Breast epithelium (tissue), 4 donors: ENCODE measurements around the gene SPATA17. TPM values are rescaled to one million over a fixed set of nuclear protein-coding genes. Genes with fewer than 3 reads are reported as not detected.

ENCODE experiments used
- DNase-seq, 2 donors: peaks; one replicate each; pipeline ENCODE4 v3.0.0-alpha.2; 2019; ENCODE audit warnings: low spot score in 2 of 2
- H3K27ac ChIP-seq, 2 donors: fragments of 200-600 bp; sonication (generic) in 1 of 2; one replicate each; pipeline ENCODE4 v1.5.1; 2016 to 2019; ENCODE audit warnings: mild to moderate bottlenecking in 1 of 2
- H3K27me3 ChIP-seq, 2 donors: fragments of 200-600 bp; sonication (generic) in 1 of 2; one replicate each; pipeline versions ENCODE4 v1.5.1 to v1.6.0; 2017 to 2019; ENCODE audit warnings: control low read depth in 1 of 2, mild to moderate bottlenecking in 1 of 2
- H3K36me3 ChIP-seq: fragments of 200-600 bp; one replicate; pipeline ENCODE4 v1.5.1; 2019
- H3K4me1 ChIP-seq, 2 donors: fragments of 200-600 bp; sonication (generic); one replicate each; pipeline ENCODE4 v1.5.1; 2016 to 2019; ENCODE audit warnings: control low read depth in 1 of 2
- H3K4me3 ChIP-seq, 3 donors: fragments of 200-600 bp; sonication (generic); 1 replicate in 2 of 3; 2 replicates in 1 of 3; pipeline ENCODE4 v1.5.1; 2016 to 2019; ENCODE audit warnings: mild to moderate bottlenecking in 3 of 3, moderate library complexity in 2 of 3
- H3K9me3 ChIP-seq, 2 donors: fragments of 200-600 bp; sonication (generic) in 1 of 2; one replicate each; pipeline ENCODE4 v1.5.1; 2016 to 2019; ENCODE audit warnings: control low read depth in 1 of 2
- POLR2A ChIP-seq: fragments of 450-650 bp; IDR thresholded peaks from one replicate; pipeline ENCODE4 v1.6.1; 2016; ENCODE audit warnings: antibody characterized with exemption, mild to moderate bottlenecking, moderate library complexity
- POLR2AphosphoS5 ChIP-seq, 3 donors: sonication (generic); formaldehyde crosslinking; IDR thresholded peaks; one replicate each; pipeline ENCODE4 v1.6.1; 2017; ENCODE audit warnings: antibody characterized with exemption in 3 of 3
- intact Hi-C: fragments of 100-400 bp; cut with DNase I; formaldehyde crosslinking; loops from one replicate; pipeline ENCODE4 v1.15.1; 2023; ENCODE audit warnings: low total_unique reads
- total RNA-seq, 3 donors: library from RNA; depleted of rRNA; stranded (reverse); fragments of >200 nt; gene quantifications; one replicate each; pipeline ENCODE4 v1.1.0, GENCODE V29; 2016
- TF ChIP-seq, protein P1 (sequence below), 3 donors: fragments of 450-650 bp; IDR thresholded peaks; one replicate each; pipeline ENCODE4 v1.5.1; 2016 to 2017; ENCODE audit warnings: antibody characterized with exemption in 3 of 3, mild to moderate bottlenecking in 3 of 3, moderate library complexity in 3 of 3

SPATA17 gene
- total RNA-seq, 3 donors from 2014 or later, result 0.48 to 1.3 (median 0.59) TPM

DNA sequence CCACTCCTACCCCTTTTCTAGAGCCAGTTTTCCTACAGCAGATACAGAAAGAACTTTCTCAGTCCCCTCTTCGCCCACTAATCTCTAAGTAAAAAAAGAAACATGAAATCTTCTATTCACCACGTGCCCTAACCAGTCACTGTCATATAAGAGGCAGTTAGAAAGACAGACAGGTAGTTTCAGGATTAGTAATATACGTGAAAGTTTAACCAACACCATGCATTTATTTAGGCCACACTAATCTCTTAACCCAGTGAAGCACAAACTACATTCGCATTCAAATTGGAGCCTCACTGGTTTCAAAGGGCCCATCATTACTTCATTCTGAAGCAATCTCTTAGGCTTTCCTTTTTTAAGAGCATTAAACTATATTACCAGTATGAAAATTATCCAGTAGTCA lies 10.3 kb upstream of the SPATA17 start:
- Histone ChIP-seq H3K9me3 (no peaks in the 10 kb centered on the region), H3K27ac (no peak overlapping the region), H3K4me3 (no peak overlapping the region), H3K4me1 (no peaks in the 10 kb centered on the region), H3K36me3 (no peaks in the 10 kb centered on the region), H3K27me3 (no peaks in the 10 kb centered on the region)
- DNase-seq, result no peak
- no peak for TF ChIP-seq POLR2A
- TF ChIP-seq, protein P1, sequence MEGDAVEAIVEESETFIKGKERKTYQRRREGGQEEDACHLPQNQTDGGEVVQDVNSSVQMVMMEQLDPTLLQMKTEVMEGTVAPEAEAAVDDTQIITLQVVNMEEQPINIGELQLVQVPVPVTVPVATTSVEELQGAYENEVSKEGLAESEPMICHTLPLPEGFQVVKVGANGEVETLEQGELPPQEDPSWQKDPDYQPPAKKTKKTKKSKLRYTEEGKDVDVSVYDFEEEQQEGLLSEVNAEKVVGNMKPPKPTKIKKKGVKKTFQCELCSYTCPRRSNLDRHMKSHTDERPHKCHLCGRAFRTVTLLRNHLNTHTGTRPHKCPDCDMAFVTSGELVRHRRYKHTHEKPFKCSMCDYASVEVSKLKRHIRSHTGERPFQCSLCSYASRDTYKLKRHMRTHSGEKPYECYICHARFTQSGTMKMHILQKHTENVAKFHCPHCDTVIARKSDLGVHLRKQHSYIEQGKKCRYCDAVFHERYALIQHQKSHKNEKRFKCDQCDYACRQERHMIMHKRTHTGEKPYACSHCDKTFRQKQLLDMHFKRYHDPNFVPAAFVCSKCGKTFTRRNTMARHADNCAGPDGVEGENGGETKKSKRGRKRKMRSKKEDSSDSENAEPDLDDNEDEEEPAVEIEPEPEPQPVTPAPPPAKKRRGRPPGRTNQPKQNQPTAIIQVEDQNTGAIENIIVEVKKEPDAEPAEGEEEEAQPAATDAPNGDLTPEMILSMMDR (IDR thresholded peaks at IDR 0.05), result no peak
- TF ChIP-seq POLR2AphosphoS5 (IDR thresholded peaks at IDR 0.05), result no peak
- intact Hi-C loops, result no loop called here

DNA sequence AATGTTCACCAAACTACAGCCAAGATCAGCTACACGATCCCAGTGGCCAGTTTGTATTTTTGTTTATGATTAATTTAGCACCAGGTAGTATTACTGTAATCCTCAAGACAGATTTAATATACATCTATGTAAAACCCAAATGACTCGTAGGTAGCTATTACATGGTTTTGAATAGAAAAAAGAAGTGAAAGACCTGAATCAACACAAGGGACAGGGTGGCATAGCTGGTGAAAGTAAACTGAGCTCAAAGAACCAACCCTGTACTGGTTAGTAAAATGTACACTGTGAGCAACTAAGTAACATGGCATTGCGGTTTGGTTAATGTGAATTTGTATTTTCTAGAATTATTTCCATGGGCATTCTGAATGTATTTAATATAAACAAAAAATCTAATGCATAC lies 9.1 kb upstream of the SPATA17 start:
- TF ChIP-seq POLR2AphosphoS5 (IDR thresholded peaks at IDR 0.05) (no peak), POLR2A (no peak)
- TF ChIP-seq, protein P1 (IDR thresholded peaks at IDR 0.05), result no peak
- no peaks in the 10 kb centered on the region for H3K9me3 ChIP-seq

DNA sequence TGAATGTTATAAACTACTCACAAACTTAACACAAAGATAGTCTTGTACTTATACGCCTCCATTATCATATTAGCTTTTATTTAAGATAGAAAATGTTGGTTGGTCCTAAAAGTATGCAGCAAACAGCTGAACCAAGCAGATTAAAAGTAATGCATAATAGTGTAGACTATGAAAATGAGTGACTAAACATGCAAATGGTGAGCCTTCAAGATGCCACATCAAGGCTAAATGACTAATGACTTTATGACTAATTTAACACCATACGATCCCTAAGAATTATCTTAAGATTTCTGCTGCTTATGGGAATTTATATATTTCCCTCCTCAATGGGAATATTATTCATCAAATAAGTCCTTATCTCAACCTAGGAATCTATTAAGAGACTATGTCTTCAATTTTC lies 4.8 kb upstream of the SPATA17 start:
- TF ChIP-seq POLR2A (no peak), POLR2AphosphoS5 (IDR thresholded peaks at IDR 0.05) (no peak)
- TF ChIP-seq, protein P1 (IDR thresholded peaks at IDR 0.05), result no peak
- no peaks in the 10 kb centered on the region for H3K27me3 ChIP-seq
- no peak for DNase-seq
- no peak overlapping the region for H3K4me3 ChIP-seq
- no peaks in the 10 kb centered on the region for H3K36me3 ChIP-seq
- intact Hi-C loops, result no loop called here
- H3K27ac ChIP-seq, result no peak overlapping the region
- H3K9me3 ChIP-seq, result no peaks in the 10 kb centered on the region
- peaks cover 0 to 6% of the 10 kb centered on the region in 2 donors for H3K4me1 ChIP-seq

More for the DNA sequence above, 9.1 kb upstream of the SPATA17 start:
- intact Hi-C loops, result no loop called here
- Histone ChIP-seq H3K27me3 (no peaks in the 10 kb centered on the region), H3K4me3 (no peak overlapping the region), H3K4me1 (no peaks in the 10 kb centered on the region), H3K27ac (no peak overlapping the region), H3K36me3 (no peaks in the 10 kb centered on the region)
- no peak for DNase-seq

DNA sequence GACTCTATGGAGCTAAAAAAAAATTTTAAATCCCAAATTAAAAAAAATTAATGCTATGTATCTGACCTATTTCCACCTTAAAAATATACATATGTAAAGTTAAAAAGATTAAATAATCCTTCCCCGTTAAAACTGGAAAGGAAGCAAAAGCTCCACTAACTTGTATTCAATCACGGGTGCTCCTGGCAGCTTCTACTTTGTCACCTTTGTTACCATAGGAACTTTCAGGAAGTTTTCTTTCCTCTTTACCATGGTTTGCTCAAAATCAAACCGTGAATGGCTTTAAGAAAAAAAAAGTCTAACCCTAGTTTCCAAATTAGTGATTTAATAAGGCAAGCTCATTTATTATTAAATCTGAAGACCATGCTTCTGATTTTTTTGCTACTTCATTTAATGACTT lies 3.7 kb upstream of the SPATA17 start:
- no peak overlapping the region for H3K4me3 ChIP-seq
- intact Hi-C loops, result no loop called here
- H3K36me3 ChIP-seq, result no peaks in the 10 kb centered on the region
- H3K4me1 ChIP-seq, result peaks cover 0 to 6% of the 10 kb centered on the region in 2 donors
- no peak overlapping the region for H3K27ac ChIP-seq
- no peaks in the 10 kb centered on the region for H3K27me3 ChIP-seq
- DNase-seq, result no peak
- H3K9me3 ChIP-seq, result no peaks in the 10 kb centered on the region
- TF ChIP-seq POLR2AphosphoS5 (IDR thresholded peaks at IDR 0.05) (no peak), POLR2A (no peak)
- TF ChIP-seq, protein P1 (IDR thresholded peaks at IDR 0.05), result no peak

DNA sequence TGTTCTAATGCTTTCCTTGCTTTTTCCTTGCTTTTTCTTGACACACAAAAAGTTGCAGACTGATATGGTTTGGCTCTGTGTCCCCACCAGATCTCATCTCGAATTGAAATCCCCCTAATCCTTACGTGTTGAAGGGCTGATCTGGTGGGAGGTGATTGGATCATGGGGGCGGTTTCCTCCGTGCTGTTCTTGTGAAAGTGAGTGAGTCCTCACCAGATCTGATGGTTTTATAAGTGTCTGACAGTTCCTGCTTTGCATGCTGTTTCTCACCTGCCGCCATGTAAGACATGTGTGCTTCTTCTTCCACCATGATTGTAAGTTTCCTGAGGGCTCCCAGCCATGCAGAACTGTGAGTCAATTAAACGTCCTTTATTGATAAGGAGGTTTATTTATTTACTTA lies 11.3 kb downstream of the SPATA17 start:
- TF ChIP-seq POLR2A, result no peak
- no peak for TF ChIP-seq POLR2AphosphoS5 (IDR thresholded peaks at IDR 0.05)
- TF ChIP-seq, protein P1 (IDR thresholded peaks at IDR 0.05), result no peak
- Histone ChIP-seq H3K4me3 (no peak overlapping the region), H3K4me1 (no peaks in the 10 kb centered on the region), H3K36me3 (no peaks in the 10 kb centered on the region), H3K27ac (no peak overlapping the region), H3K9me3 (no peaks in the 10 kb centered on the region), H3K27me3 (no peaks in the 10 kb centered on the region)
- DNase-seq, result no peak
- intact Hi-C loops, result no loop called here
